ENCODE data around the gene PDE1C.

- TF ChIP-seq CTCF (IDR thresholded peaks at IDR 0.05), result no peak
- no peak for TF ChIP-seq EP300 (IDR thresholded peaks at IDR 0.05)
- no peak for TF ChIP-seq POLR2AphosphoS5 (IDR thresholded peaks at IDR 0.05)
- no peak for TF ChIP-seq POLR2A (IDR thresholded peaks at IDR 0.05)
These were observed 3.3 kb upstream of the PDE1C start for GRCh38 chr7:32073533-32073932.

All from stomach (tissue), 4 donors.